WTC11 (cell line): ENCODE data around the gene HEPACAM. TPM values are rescaled to one million over a fixed set of nuclear protein-coding genes. Genes with fewer than 3 reads are reported as not detected.

Experiments used
- ATAC-seq: fragments of 200-7000 bp; cut with Tn5 transposase; 2 replicates; pipeline ENCODE4 v1.10.0; 2021; ENCODE audit warnings: mild to moderate bottlenecking, moderate library complexity
- CTCF ChIA-PET: fragments of 300-600 bp; sonication (Branson Sonifier 250); formaldehyde crosslinking; loops from one replicate; lab custom pipeline; 2021; ENCODE audit warnings: antibody characterized with exemption; lab: Charles Lee
- POLR2A ChIA-PET: fragments of 350-600 bp; sonication (Branson Sonifier 250); formaldehyde crosslinking; loops from one replicate; lab custom pipeline; 2021; ENCODE audit warnings: antibody characterized with exemption; lab: Charles Lee
- DNase-seq: peaks from one replicate; pipeline ENCODE4 v3.0.0; 2021; ENCODE audit warnings: low spot score
- H3K27ac Mint-ChIP-seq: 2 replicates; pipeline ENCODE4 v1.8.0; 2021; ENCODE audit warnings: mixed read lengths
- H3K27me3 Mint-ChIP-seq: 2 replicates; pipeline ENCODE4 v1.8.0; 2021; ENCODE audit warnings: low read depth, mild to moderate bottlenecking, moderate library complexity, mixed read lengths
- H3K36me3 Mint-ChIP-seq: 2 replicates; pipeline ENCODE4 v1.8.0; 2021; ENCODE audit warnings: mixed read lengths
- H3K4me1 Mint-ChIP-seq: 2 replicates; pipeline ENCODE4 v1.8.0; 2022; ENCODE audit warnings: mixed read lengths
- H3K4me3 Mint-ChIP-seq: 2 replicates; pipeline ENCODE4 v1.8.0; 2021; ENCODE audit warnings: mild to moderate bottlenecking, moderate library complexity, mixed read lengths
- H3K9me3 Mint-ChIP-seq: 2 replicates; pipeline ENCODE4 v1.8.0; 2021; ENCODE audit warnings: mixed read lengths
- AR ChIP-seq: fragments of 250-450 bp; sonication (Bioruptor Pico); IDR thresholded peaks from 2 replicates; pipeline ENCODE4 v1.9.0; 2021; ENCODE audit warnings: mild to moderate bottlenecking
- CDX4 ChIP-seq: fragments of 250-450 bp; sonication (Bioruptor Pico); IDR thresholded peaks from 2 replicates; pipeline ENCODE4 v1.9.0; 2021; ENCODE audit warnings: moderate library complexity, mild to moderate bottlenecking, inconsistent platforms, borderline replicate concordance
- CREB1 ChIP-seq: sonication (generic); formaldehyde crosslinking; IDR thresholded peaks from 2 replicates; pipeline ENCODE4 v1.8.0; 2023; ENCODE audit warnings: mild to moderate bottlenecking, missing genetic modification reagents
- ESRRA ChIP-seq: sonication (generic); formaldehyde crosslinking; IDR thresholded peaks from 2 replicates; pipeline ENCODE4 v1.8.1; 2022; ENCODE audit warnings: mild to moderate bottlenecking, missing genetic modification reagents, borderline replicate concordance
- FOXK1 ChIP-seq: sonication (generic); formaldehyde crosslinking; IDR thresholded peaks from 2 replicates; pipeline ENCODE4 v1.8.0; 2022; ENCODE audit warnings: mild to moderate bottlenecking, moderate library complexity, missing genetic modification reagents
- GRHL2 ChIP-seq: fragments of 250-450 bp; sonication (Bioruptor Pico); IDR thresholded peaks from 2 replicates; pipeline ENCODE4 v1.8.0; 2022; ENCODE audit warnings: mild to moderate bottlenecking, moderate library complexity; ENCODE audit not compliant: insufficient replicate concordance, severe bottlenecking
- JAZF1 ChIP-seq: fragments of 250-450 bp; sonication (Bioruptor Pico); IDR thresholded peaks from 2 replicates; pipeline ENCODE4 v1.9.0; 2021; ENCODE audit warnings: moderate library complexity, mild to moderate bottlenecking, inconsistent platforms
- MXD4 ChIP-seq: fragments of 250-450 bp; sonication (Bioruptor Pico); IDR thresholded peaks from 2 replicates; pipeline ENCODE4 v1.8.0; 2021; ENCODE audit warnings: mild to moderate bottlenecking, moderate library complexity, borderline replicate concordance
- MYBL2 ChIP-seq: sonication (generic); formaldehyde crosslinking; IDR thresholded peaks from 2 replicates; pipeline ENCODE4 v1.8.1; 2023; ENCODE audit warnings: mild to moderate bottlenecking, moderate library complexity, missing genetic modification reagents
- NFE2L1 ChIP-seq: sonication (generic); formaldehyde crosslinking; IDR thresholded peaks from 2 replicates; pipeline ENCODE4 v1.8.1; 2023; ENCODE audit warnings: missing genetic modification reagents
- NR1H2 ChIP-seq: sonication (generic); formaldehyde crosslinking; IDR thresholded peaks from 2 replicates; pipeline ENCODE4 v1.9.0; 2021; ENCODE audit warnings: mild to moderate bottlenecking, moderate library complexity, missing genetic modification reagents
- SP1 ChIP-seq: sonication (generic); formaldehyde crosslinking; conservative IDR thresholded peaks from 2 replicates; pipeline ENCODE4 v1.8.1; 2022; ENCODE audit warnings: missing genetic modification reagents
- TEAD4 ChIP-seq: sonication (generic); formaldehyde crosslinking; IDR thresholded peaks from 2 replicates; pipeline ENCODE4 v1.8.0; 2022; ENCODE audit warnings: mild to moderate bottlenecking, missing genetic modification reagents
- TP53 ChIP-seq: sonication (generic); formaldehyde crosslinking; IDR thresholded peaks from 2 replicates; pipeline ENCODE4 v1.8.1; 2023; ENCODE audit warnings: mild to moderate bottlenecking, missing genetic modification reagents
- USF1 ChIP-seq: sonication (generic); formaldehyde crosslinking; IDR thresholded peaks from 2 replicates; pipeline ENCODE4 v1.8.0; 2022; ENCODE audit warnings: mild to moderate bottlenecking, missing genetic modification reagents
- USF2 ChIP-seq: sonication (generic); formaldehyde crosslinking; IDR thresholded peaks from 2 replicates; pipeline ENCODE4 v1.8.1; 2023; ENCODE audit warnings: mild to moderate bottlenecking, missing genetic modification reagents, moderate library complexity
- ZBTB21 ChIP-seq: sonication (generic); formaldehyde crosslinking; IDR thresholded peaks from 2 replicates; pipeline ENCODE4 v1.8.1; 2023; ENCODE audit warnings: mild to moderate bottlenecking, missing genetic modification reagents, borderline replicate concordance
- ZMAT4 ChIP-seq: fragments of 250-450 bp; sonication (Bioruptor Pico); IDR thresholded peaks from 2 replicates; pipeline ENCODE4 v1.9.0; 2021; ENCODE audit warnings: mild to moderate bottlenecking
- ZNF281 ChIP-seq: sonication (generic); formaldehyde crosslinking; IDR thresholded peaks from 2 replicates; pipeline ENCODE4 v1.8.0; 2023; ENCODE audit warnings: mild to moderate bottlenecking, missing genetic modification reagents
- ZNF416 ChIP-seq: fragments of 250-450 bp; sonication (Bioruptor Pico); IDR thresholded peaks from 2 replicates; pipeline ENCODE4 v1.9.0; 2021; ENCODE audit warnings: mild to moderate bottlenecking, inconsistent platforms
- ZNF423 ChIP-seq: fragments of 250-450 bp; sonication (Bioruptor Pico); IDR thresholded peaks from 2 replicates; pipeline ENCODE4 v2.1.2; 2022; ENCODE audit warnings: mild to moderate bottlenecking, moderate library complexity
- total RNA-seq: library from RNA; stranded (reverse); gene quantifications from 3 replicates; pipeline ENCODE4 v1.2.3, GENCODE V29; 2021

Gene HEPACAM
- total RNA-seq, 1 experiment from 2014 or later, result not detected

- TF ChIP-seq AR (CRISPR knock-in tag) (no peak), NR1H2 (CRISPR knock-in tag) (no peak), FOXK1 (no peak), SP1 (CRISPR knock-in tag) (no peak), USF1 (CRISPR knock-in tag) (no peak), TP53 (CRISPR knock-in tag) (no peak), GRHL2 (no peak), TEAD4 (CRISPR knock-in tag) (no peak), USF2 (CRISPR knock-in tag) (no peak), ESRRA (CRISPR knock-in tag) (no peak), CDX4 (no peak), CREB1 (no peak), JAZF1 (CRISPR knock-in tag) (no peak)
These were observed 18.7 kb upstream of the HEPACAM start (continued) for GRCh38 chr11:124954590-124954955.

GRCh38 chr11:124953753-124954589, 18.1 kb upstream of the HEPACAM start, which contains the start of gene CCDC15:
TSS of gene CCDC15 (plus strand) at chr11:124954202. CDS start at chr11:124954733, 531 bp downstream.
- ChIA-PET CTCF (interaction anchor here (0.6 to 1.8 kb wide), 20 partner anchors 13 to 499 kb away, joined by 3 to 29 read pairs (median 4); partner anchors contain the start of gene ROBO4), POLR2A (interaction anchor here (0.9 kb wide), 1 partner anchor 109 kb away, joined by 3 read pairs; the partner anchor contains the start of gene SLC37A2)
- peak; percentile 99 for ATAC-seq
- no peaks in the 10 kb centered on the region; the same call in 1 of the 2 replicates for H3K27me3 Mint-ChIP-seq
- H3K4me1 Mint-ChIP-seq, result no peaks in the 10 kb centered on the region
- peak; percentile 98 for DNase-seq
- no peak within 1 kb of the TSS for H3K4me3 Mint-ChIP-seq
- 0 out of 2 replicates have a peak, but pooled peaks cover 3% of the 10 kb centered on the region for H3K36me3 Mint-ChIP-seq
- no peak within 1 kb of the TSS for H3K27ac Mint-ChIP-seq
- H3K9me3 Mint-ChIP-seq, result peaks cover 5% of the 10 kb centered on the region
- TF ChIP-seq ZNF423 (CRISPR knock-in tag), result no peak
- TF ChIP-seq ZMAT4 (CRISPR knock-in tag), result no peak
- TF ChIP-seq ZNF281 (CRISPR knock-in tag), result no peak
- no peak for TF ChIP-seq ZNF416 (CRISPR knock-in tag)
- 0 out of 2 replicates have a peak, but pooled peaks have one; percentile 54 for TF ChIP-seq MYBL2 (CRISPR knock-in tag)
- no peak for TF ChIP-seq MXD4 (CRISPR knock-in tag)
- TF ChIP-seq NFE2L1 (CRISPR knock-in tag), result no peak
- no peak for TF ChIP-seq ZBTB21 (CRISPR knock-in tag)
- no peak for TF ChIP-seq AR (CRISPR knock-in tag)
